Psoas muscle (tissue), 8 donors: ENCODE data around the gene DOCK3. TPM values are rescaled to one million over a fixed set of nuclear protein-coding genes. Genes with fewer than 3 reads are reported as not detected.

Source experiments
- ATAC-seq, 4 donors: fragments of 200-7000 bp; cut with Tn5 transposase; one replicate each; pipeline ENCODE4 v1.9.1; 2020; ENCODE audit warnings: moderate library complexity in 3 of 4, mild to moderate bottlenecking in 2 of 4
- DNase-seq, 2 donors: peaks; one replicate each; pipeline ENCODE4 v3.0.0-alpha.2; 2020
- H3K27ac ChIP-seq: fragments of 200-600 bp; one replicate; pipeline ENCODE4 v1.8.0; 2022
- H3K27me3 ChIP-seq, 3 donors: fragments of 200-600 bp in 1 of 3; one replicate each; pipeline versions ENCODE4 v1.6.1 to v1.8.0; 2013 to 2022; ENCODE audit warnings: low read length in 2 of 3, mild to moderate bottlenecking in 2 of 3, moderate library complexity in 1 of 3; ENCODE audit not compliant: insufficient read depth in 3 of 3
- H3K36me3 ChIP-seq, 2 donors: fragments of 200-600 bp in 1 of 2; one replicate each; pipeline versions ENCODE4 v1.6.1 to v1.8.0; 2013 to 2022; ENCODE audit warnings: low read depth in 1 of 2, mild to moderate bottlenecking in 1 of 2, moderate library complexity in 1 of 2; ENCODE audit not compliant: insufficient read depth in 1 of 2
- H3K4me1 ChIP-seq: fragments of 200-600 bp; one replicate; pipeline ENCODE4 v1.8.0; 2022
- H3K4me3 ChIP-seq: fragments of 200-600 bp; one replicate; pipeline ENCODE4 v1.8.0; 2022; ENCODE audit warnings: mild to moderate bottlenecking
- H3K9me3 ChIP-seq: fragments of 200-600 bp; one replicate; pipeline ENCODE4 v1.8.0; 2022
- CTCF ChIP-seq: fragments of 200-600 bp; IDR thresholded peaks from one replicate; pipeline ENCODE4 v1.8.0; 2022; ENCODE audit warnings: antibody characterized with exemption
- WGBS, 3 donors: extraction: QIAGEN DNeasy Blood & Tissue Kit; methylation state at CpG; one replicate each; pipeline versions ENCODE4 v1.1.6 to v1.1.7; 2013; 5-methylcytosine and 5-hydroxymethylcytosine counted together
- intact Hi-C, 2 donors: fragments of 100-400 bp; cut with DNase I; formaldehyde crosslinking; loops; one replicate each; pipeline versions ENCODE4 v1.11.0 to v1.14.2; 2022
- polyA plus RNA-seq, 3 donors: library from polyadenylated mRNA; stranded (reverse); fragments of 200-250 nt; gene quantifications; one replicate each; pipeline ENCODE4 v1.2.3, GENCODE V29; 2013
- total RNA-seq, 4 donors: library from RNA; stranded (reverse); fragmentation: NEBNext Ultra II Directional in 2 of 4; extraction: Animal tissue kit (Norgen Biotek cat#: 25700) in 2 of 4; gene quantifications; one replicate each; pipeline versions ENCODE4 v1.2.1 to v1.2.4, GENCODE V29; 2021 to 2023
- donor health status: healthy with polysubstance abuse.
- donor health status: DM: no; HTN: no; CAD: no; lungs with moderate emphysema.
- donor health status: Bipolar disorder and iron deficiency.
- donor health status: healthy.
- donor health status: DM: yes; HTN: yes; CAD: no.
- donor health status: DM: no; HTN: no; CAD: no.
- donor health status: DM: no; HTN: no; CAD: no.
- donor health status: DM: yes; HTN: yes; CAD: no.

DOCK3 gene
- total and polyA plus RNA-seq, 7 donors: 0.01 to 0.91 (median 0.87) TPM

DNA sequence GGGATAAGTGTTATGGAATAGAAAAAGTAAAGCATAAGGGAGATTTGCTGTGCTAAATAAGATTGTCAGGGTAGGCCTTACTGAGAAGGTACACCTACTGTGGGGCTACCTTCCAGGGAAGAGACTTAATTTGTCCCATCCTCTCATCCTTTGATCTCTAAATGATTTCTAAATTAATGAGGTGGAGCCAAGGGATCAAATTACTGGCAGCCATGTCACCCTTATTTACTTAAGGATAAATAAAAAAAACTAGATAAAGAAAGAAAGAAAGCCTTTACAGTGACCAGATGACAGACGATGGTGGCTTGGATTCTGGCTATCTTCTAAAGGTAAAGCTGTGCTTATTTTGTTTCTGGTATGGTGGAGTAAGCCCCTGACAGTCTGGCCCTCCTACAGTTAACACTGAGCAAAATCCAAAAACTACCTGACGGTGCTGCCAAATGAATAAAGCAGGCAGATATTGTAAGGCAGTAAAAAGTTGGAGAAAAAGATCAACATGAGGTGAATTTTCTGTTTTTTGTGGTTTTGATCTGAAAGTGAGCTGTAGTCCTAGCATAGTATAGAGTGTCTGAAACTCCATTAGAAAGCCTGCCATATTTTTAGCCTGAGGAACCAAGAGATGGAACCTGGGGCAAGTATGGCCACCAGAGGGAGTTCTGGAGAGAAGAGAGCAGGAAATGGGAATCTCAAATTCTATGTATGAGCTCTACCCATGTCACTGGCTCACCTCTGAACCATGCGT, 425.2 kb downstream of the DOCK3 start:
- H3K4me1 ChIP-seq: no peaks in the 10 kb centered on the region
- DNase-seq (no peak), ATAC-seq (peak in 3 of 4 donors; percentile 42 to 54 (median 47))
- intact Hi-C loops: loop anchor here in 1 of 2 donors (5.0 kb wide), 1 partner anchor 272 kb away; no protein-coding TSS in a partner anchor
- no peak overlapping the region for H3K27ac ChIP-seq
- no peak overlapping the region for H3K4me3 ChIP-seq
- H3K27me3 ChIP-seq: no peaks in the 10 kb centered on the region
- no peaks in the 10 kb centered on the region for H3K36me3 ChIP-seq
- no peaks in the 10 kb centered on the region for H3K9me3 ChIP-seq
- WGBS, 3 donors: 44 to 52% (median 49%) methylated on average over 3 of the region's 3 CpGs
- peak; percentile 57 for TF ChIP-seq CTCF

DNA sequence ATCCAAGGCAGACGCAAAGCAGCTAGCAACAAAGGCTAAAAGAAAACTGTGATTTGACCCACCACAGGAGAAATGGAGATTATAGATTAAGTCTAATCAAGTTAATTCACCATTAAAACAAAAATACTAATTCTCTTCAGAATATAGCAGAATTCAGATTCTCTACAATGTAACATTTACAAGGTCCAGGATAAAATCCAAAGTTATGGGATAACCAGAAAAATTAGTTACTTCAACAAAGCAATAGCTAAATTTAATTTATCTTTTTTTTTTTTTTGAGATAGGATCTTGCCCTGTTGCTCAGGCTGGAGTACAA, 425.8 kb downstream of the DOCK3 start:
- WGBS, 3 donors: 21 to 33% (median 24%) methylated on average over 1 of the region's 1 CpG
- intact Hi-C loops: loop anchor here in 1 of 2 donors (5.0 kb wide), 1 partner anchor 272 kb away; no protein-coding TSS in a partner anchor
- H3K36me3 ChIP-seq: no peaks in the 10 kb centered on the region

DNA sequence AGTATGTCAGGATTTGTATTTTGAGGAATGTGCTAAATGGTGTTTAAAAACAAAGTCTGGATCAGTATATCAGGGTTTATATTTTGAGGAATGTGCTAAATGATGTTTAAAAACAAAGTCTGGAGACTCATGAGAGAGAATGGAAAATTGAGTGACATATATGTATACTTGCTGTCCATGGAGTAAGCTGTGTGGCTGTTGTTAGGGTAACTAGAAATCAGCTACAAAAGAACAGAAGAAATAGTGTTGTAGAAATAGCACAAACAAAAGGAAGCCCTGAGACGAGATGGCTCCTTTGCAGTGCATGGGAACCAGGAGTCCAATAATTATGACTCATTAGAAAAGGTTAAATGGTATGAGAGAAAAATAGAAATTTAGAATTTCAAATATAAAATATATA, 427.7 kb downstream of the DOCK3 start:
- WGBS, 3 donors: 59 to 65% (median 64%) methylated on average over 1 of the region's 1 CpG
- no peak for DNase-seq
- no peaks in the 10 kb centered on the region for H3K36me3 ChIP-seq
- ATAC-seq: no peak
- no peaks in the 10 kb centered on the region for H3K9me3 ChIP-seq
- intact Hi-C loops: loop anchor here in 1 of 2 donors (5.0 kb wide), 1 partner anchor 270 kb away; no protein-coding TSS in a partner anchor
- no peaks in the 10 kb centered on the region for H3K27me3 ChIP-seq
- no peak for TF ChIP-seq CTCF
- H3K4me3 ChIP-seq: no peak overlapping the region
- H3K4me1 ChIP-seq: no peaks in the 10 kb centered on the region
- H3K27ac ChIP-seq: no peak overlapping the region

More for the DNA sequence above, 425.8 kb downstream of the DOCK3 start:
- Histone ChIP-seq H3K9me3 (no peaks in the 10 kb centered on the region), H3K27ac (no peak overlapping the region), H3K27me3 (no peaks in the 10 kb centered on the region), H3K4me1 (no peaks in the 10 kb centered on the region), H3K4me3 (no peak overlapping the region)
- DNase-seq: no peak
- ATAC-seq: no peak
- no peak for TF ChIP-seq CTCF

GRCh38 chr3:51106242-51106876, 431.6 kb downstream of the DOCK3 start:
- no peak for DNase-seq
- intact Hi-C loops: no loop called here
- Histone ChIP-seq H3K27ac (no peak overlapping the region), H3K36me3 (no peaks in the 10 kb centered on the region), H3K9me3 (peaks cover 3% of the 10 kb centered on the region), H3K4me1 (no peaks in the 10 kb centered on the region), H3K4me3 (no peak overlapping the region), H3K27me3 (no peaks in the 10 kb centered on the region)
- ATAC-seq: no peak
- 89 to 92% (median 92%) methylated on average over 9 of the region's 9 CpGs for WGBS, 3 donors
- TF ChIP-seq CTCF: no peak
